T-helper 2 cell treated with Interferon-gamma antibody and Interleukin-4, amounts not matched to agents 5 μg/mL and 100 μg/mL, for 36 hours (primary cell): ENCODE results near the gene WDR53.
"Not testable (repeated sequence)": the region's sequence is repeated elsewhere in the genome, so short reads cannot be mapped to it uniquely, and the experiment has no call there.

ENCODE experiments used
- DNase-seq: peaks from one replicate; pipeline ENCODE4 v3.0.0; 2021; ENCODE audit warnings: low spot score
- H3K27ac Mint-ChIP-seq: one replicate; pipeline ENCODE4 v1.8.0; 2021; ENCODE audit warnings: mild to moderate bottlenecking, mixed read lengths
- H3K27me3 Mint-ChIP-seq: one replicate; pipeline ENCODE4 v1.8.0; 2021; ENCODE audit warnings: low read depth, mixed read lengths
- H3K36me3 Mint-ChIP-seq: one replicate; pipeline ENCODE4 v1.8.0; 2021; ENCODE audit warnings: low read depth, mixed read lengths
- H3K4me1 Mint-ChIP-seq: one replicate; pipeline ENCODE4 v1.8.0; 2021; ENCODE audit warnings: low read depth, mixed read lengths
- H3K4me3 Mint-ChIP-seq: one replicate; pipeline ENCODE4 v1.8.0; 2022; ENCODE audit warnings: mild to moderate bottlenecking, moderate library complexity, mixed read lengths
- H3K9me3 Mint-ChIP-seq: one replicate; pipeline ENCODE4 v1.8.0; 2021; ENCODE audit warnings: mixed read lengths

The WDR53 gene

DNA sequence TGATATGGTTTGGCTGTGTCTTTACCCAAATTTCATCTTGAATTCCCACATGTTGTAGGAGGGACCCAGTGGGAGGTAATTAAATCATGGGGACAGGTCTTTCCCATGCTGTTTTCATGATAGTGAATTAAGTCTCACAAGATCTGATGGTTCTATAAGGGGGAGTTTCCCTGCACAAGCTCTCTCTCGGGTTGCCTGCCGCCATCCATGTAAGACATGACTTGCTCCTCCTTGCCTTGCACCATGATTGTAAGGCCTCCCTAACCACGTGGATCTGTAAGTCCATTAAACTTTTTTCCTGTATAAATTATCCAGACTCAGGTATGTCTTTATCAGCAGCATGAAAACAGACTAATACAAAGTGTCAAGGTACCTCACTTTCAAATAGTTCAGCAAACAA, 18.2 kb downstream of the WDR53 start:
- H3K4me1 Mint-ChIP-seq, H3K4me3 Mint-ChIP-seq, H3K27me3 Mint-ChIP-seq, H3K27ac Mint-ChIP-seq, DNase-seq: not testable (repeated sequence)
- Mint-ChIP-seq H3K9me3 (peaks cover 29% of the 10 kb centered on the region), H3K36me3 (peaks cover 28% of the 10 kb centered on the region)

- not testable (repeated sequence) for DNase-seq, H3K4me1 Mint-ChIP-seq, H3K4me3 Mint-ChIP-seq, H3K27ac Mint-ChIP-seq
- Mint-ChIP-seq H3K9me3 (peaks cover 29% of the 10 kb centered on the region), H3K27me3 (peaks cover 14% of the 10 kb centered on the region), H3K36me3 (peaks cover 22% of the 10 kb centered on the region)
Observed at GRCh38 chr3:196549312-196549711, 19.0 kb downstream of the WDR53 start.

- no peak overlapping the region for H3K4me3 Mint-ChIP-seq
Observed at GRCh38 chr3:196547067-196547466, 21.3 kb downstream of the WDR53 start.

GRCh38 chr3:196546537-196546936, 21.8 kb downstream of the WDR53 start:
- H3K4me1 Mint-ChIP-seq: no peaks in the 10 kb centered on the region
- H3K27me3 Mint-ChIP-seq: peaks cover 14% of the 10 kb centered on the region
- peaks cover 26% of the 10 kb centered on the region for H3K9me3 Mint-ChIP-seq
- peaks cover 15% of the 10 kb centered on the region for H3K36me3 Mint-ChIP-seq
- DNase-seq: no peak
- no peak overlapping the region for H3K27ac Mint-ChIP-seq
- H3K4me3 Mint-ChIP-seq: no peak overlapping the region

More at GRCh38 chr3:196547067-196547466, 21.3 kb downstream of the WDR53 start:
- peaks cover 14% of the 10 kb centered on the region for H3K27me3 Mint-ChIP-seq
- peaks cover 29% of the 10 kb centered on the region for H3K9me3 Mint-ChIP-seq
- peaks cover 17% of the 10 kb centered on the region for H3K36me3 Mint-ChIP-seq
- H3K4me1 Mint-ChIP-seq: no peaks in the 10 kb centered on the region
- H3K27ac Mint-ChIP-seq: no peak overlapping the region
- DNase-seq: no peak

DNA sequence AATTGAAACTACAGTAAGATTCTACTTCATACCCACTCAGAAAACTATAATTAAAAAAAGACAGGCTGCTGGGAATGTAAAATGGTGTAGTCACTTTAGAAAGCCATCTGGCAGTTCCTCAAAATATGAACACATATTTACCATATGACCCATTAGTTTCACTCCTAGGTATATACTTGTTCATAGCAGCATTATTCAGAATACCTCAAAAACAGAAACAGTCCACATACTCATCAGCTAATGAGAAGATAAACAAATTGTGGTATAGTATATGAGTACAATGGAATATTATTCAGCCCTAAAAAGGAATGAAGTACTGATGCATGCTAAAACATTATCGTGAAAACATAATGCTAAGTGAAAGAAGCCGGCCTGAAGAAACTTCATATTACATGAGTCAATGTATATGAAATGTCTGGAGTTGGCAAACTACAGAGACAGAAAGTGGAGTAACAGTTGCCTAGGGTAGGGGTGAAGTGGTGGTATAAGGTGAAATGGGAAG, 23.8 kb downstream of the WDR53 start:
- no peak overlapping the region for H3K4me3 Mint-ChIP-seq
- H3K9me3 Mint-ChIP-seq: peaks cover 17% of the 10 kb centered on the region
- no peak for DNase-seq
- peaks cover 9% of the 10 kb centered on the region for H3K36me3 Mint-ChIP-seq
- peaks cover 14% of the 10 kb centered on the region for H3K27me3 Mint-ChIP-seq
- no peak overlapping the region for H3K27ac Mint-ChIP-seq
- no peaks in the 10 kb centered on the region for H3K4me1 Mint-ChIP-seq

- no peak overlapping the region for H3K27ac Mint-ChIP-seq
- H3K9me3 Mint-ChIP-seq: no peaks in the 10 kb centered on the region
- H3K27me3 Mint-ChIP-seq: peaks cover 6% of the 10 kb centered on the region
- no peak for DNase-seq
- no peak overlapping the region for H3K4me3 Mint-ChIP-seq
- no peaks in the 10 kb centered on the region for H3K36me3 Mint-ChIP-seq
- peaks cover 3% of the 10 kb centered on the region for H3K4me1 Mint-ChIP-seq
Observed at GRCh38 chr3:196541684-196542445, 26.5 kb downstream of the WDR53 start.

- no peaks in the 10 kb centered on the region for H3K27me3 Mint-ChIP-seq
- no peak overlapping the region for H3K4me3 Mint-ChIP-seq
- no peak overlapping the region for H3K27ac Mint-ChIP-seq
- H3K9me3 Mint-ChIP-seq: no peaks in the 10 kb centered on the region
- H3K4me1 Mint-ChIP-seq: peaks cover 3% of the 10 kb centered on the region
- DNase-seq: peak; percentile 40
- no peaks in the 10 kb centered on the region for H3K36me3 Mint-ChIP-seq
Observed at GRCh38 chr3:196537319-196537984, 30.9 kb downstream of the WDR53 start.

- no peak for DNase-seq
Observed at GRCh38 chr3:196533260-196533681, 35.1 kb downstream of the WDR53 start.

DNA sequence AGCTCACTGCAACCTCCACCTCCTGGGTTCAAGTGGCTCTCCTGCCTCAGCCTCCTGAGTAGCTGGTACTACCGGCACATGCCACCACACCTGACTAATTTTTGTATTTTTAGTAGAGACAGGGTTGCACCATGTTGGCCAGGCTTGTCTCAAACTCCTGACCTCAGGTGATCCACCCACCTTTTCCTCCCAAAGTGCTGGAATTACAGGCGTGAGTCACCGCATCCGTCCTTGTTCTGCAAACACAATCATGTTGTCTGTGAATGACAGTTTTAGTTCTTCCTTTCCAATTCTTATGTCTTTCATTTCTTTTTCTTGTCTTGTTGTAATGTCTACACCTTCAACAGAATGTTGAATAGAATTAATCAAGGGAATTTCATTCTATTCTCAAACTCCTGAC, 36.9 kb downstream of the WDR53 start:
- H3K4me1 Mint-ChIP-seq: peaks cover 16% of the 10 kb centered on the region
- peaks cover 7% of the 10 kb centered on the region for H3K36me3 Mint-ChIP-seq
- H3K27ac Mint-ChIP-seq: no peak overlapping the region
- peaks cover 7% of the 10 kb centered on the region for H3K9me3 Mint-ChIP-seq
- no peak overlapping the region for H3K4me3 Mint-ChIP-seq
- no peak for DNase-seq
- no peaks in the 10 kb centered on the region for H3K27me3 Mint-ChIP-seq

More at GRCh38 chr3:196533260-196533681, 35.1 kb downstream of the WDR53 start:
- no peak overlapping the region for H3K4me3 Mint-ChIP-seq
- peaks cover 9% of the 10 kb centered on the region for H3K4me1 Mint-ChIP-seq
- H3K36me3 Mint-ChIP-seq: peaks cover 5% of the 10 kb centered on the region
- no peak overlapping the region for H3K27ac Mint-ChIP-seq
- H3K9me3 Mint-ChIP-seq: peaks cover 7% of the 10 kb centered on the region
- no peaks in the 10 kb centered on the region for H3K27me3 Mint-ChIP-seq

DNA sequence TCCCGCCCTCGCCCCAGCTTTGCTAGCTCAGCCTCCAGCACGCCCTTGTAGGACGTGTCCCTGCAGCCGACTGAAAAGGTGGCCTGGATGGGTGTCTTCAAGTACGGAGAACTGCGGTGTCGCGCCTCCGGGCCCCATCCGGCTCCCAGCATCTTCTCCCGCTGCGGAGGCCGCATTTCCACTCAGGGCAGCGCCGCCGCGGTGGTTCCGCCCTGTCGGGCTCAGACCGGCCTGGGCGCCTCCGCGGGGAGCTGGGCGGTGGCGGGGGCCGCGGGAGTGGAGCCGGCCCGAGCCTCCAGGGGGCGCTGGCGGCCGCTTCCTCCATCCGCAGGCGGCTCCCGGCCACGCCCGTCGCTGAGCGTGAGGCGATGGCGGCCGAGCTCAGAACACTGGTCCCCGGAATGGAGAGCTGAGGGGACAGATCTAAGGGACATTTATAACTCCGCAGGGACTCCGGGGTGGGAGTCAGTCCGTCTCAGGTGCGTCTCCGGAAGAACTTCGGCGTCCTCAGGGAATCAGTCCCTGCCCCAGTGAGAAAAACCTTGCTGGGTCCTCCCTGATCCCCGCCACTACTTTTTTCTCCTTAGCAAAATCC, 39.6 kb downstream of the WDR53 start:
- Mint-ChIP-seq H3K4me1 (peaks cover 16% of the 10 kb centered on the region), H3K27ac (peak overlapping the region; percentile 93), H3K27me3 (no peaks in the 10 kb centered on the region), H3K36me3 (peaks cover 7% of the 10 kb centered on the region), H3K4me3 (peak overlapping the region; percentile 77), H3K9me3 (peaks cover 7% of the 10 kb centered on the region)
- peak; percentile 88 for DNase-seq

- Mint-ChIP-seq H3K4me3 (no peak overlapping the region), H3K27me3 (no peaks in the 10 kb centered on the region), H3K27ac (no peak overlapping the region), H3K36me3 (peaks cover 10% of the 10 kb centered on the region), H3K9me3 (peaks cover 24% of the 10 kb centered on the region), H3K4me1 (peaks cover 16% of the 10 kb centered on the region)
- no peak for DNase-seq
Observed at GRCh38 chr3:196525141-196525540, 43.2 kb downstream of the WDR53 start.

- H3K36me3 Mint-ChIP-seq: peaks cover 12% of the 10 kb centered on the region
- no peak for DNase-seq
- H3K27me3 Mint-ChIP-seq: no peaks in the 10 kb centered on the region
- H3K27ac Mint-ChIP-seq: no peak overlapping the region
- H3K4me1 Mint-ChIP-seq: peaks cover 16% of the 10 kb centered on the region
- H3K9me3 Mint-ChIP-seq: peaks cover 30% of the 10 kb centered on the region
- H3K4me3 Mint-ChIP-seq: no peak overlapping the region
Observed at GRCh38 chr3:196524527-196524926, 43.8 kb downstream of the WDR53 start.

DNA sequence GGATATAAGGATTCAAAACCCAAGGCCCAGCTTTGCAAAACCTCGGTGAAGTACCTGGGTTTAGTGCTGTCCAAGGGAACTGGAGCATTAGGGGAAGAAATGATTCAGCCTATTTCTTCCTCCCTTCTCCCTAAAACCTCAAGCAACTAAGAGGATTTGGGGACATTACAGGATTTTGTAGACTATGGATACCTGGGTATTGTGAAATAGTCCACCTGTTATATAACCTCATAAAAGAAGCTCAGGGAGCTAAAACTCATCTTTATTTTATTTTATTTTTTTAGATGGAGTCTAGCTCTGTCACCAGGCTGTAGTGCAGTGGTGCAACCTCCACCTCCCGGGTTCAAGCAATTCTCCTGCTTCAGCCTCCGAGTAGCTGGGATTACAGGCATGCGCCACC, 44.5 kb downstream of the WDR53 start:
- no peak for DNase-seq
- Mint-ChIP-seq H3K9me3 (peaks cover 37% of the 10 kb centered on the region), H3K27me3 (no peaks in the 10 kb centered on the region), H3K27ac (no peak overlapping the region), H3K4me3 (no peak overlapping the region), H3K4me1 (peaks cover 13% of the 10 kb centered on the region), H3K36me3 (peaks cover 15% of the 10 kb centered on the region)

- not testable (repeated sequence) for H3K27me3 Mint-ChIP-seq, H3K4me1 Mint-ChIP-seq, H3K4me3 Mint-ChIP-seq, H3K27ac Mint-ChIP-seq, DNase-seq
- peaks cover 14% of the 10 kb centered on the region for H3K36me3 Mint-ChIP-seq
- peaks cover 48% of the 10 kb centered on the region for H3K9me3 Mint-ChIP-seq
Observed at GRCh38 chr3:196521291-196521690, 47.1 kb downstream of the WDR53 start.
